CD4-positive, alpha-beta T cell treated with Interleukin-1 beta for 1 hour (primary cell): ENCODE data around the gene PEX11B.
A peak's percentile ranks its signal among the peaks of the same experiment; 100 is the strongest.

Source experiments
- DNase-seq, 2 donors: peaks; one replicate each; pipeline ENCODE4 v3.0.0-alpha.2; 2020 to 2022

PEX11B gene

GRCh38 chr1:145918144-145918991 is at the start of gene PEX11B:
Gene PEX11B (minus strand): TSS chr1:145918717. CDS start chr1:145918688, 29 bp downstream.
- peak; percentile 93 to 94 for DNase-seq

- no peak for DNase-seq
Observed at GRCh38 chr1:145967288-145967687, 48.8 kb upstream of the PEX11B start.

GRCh38 chr1:145965119-145965744 is 46.7 kb upstream of the PEX11B start:
- DNase-seq: no peak

GRCh38 chr1:145964328-145965118 is 46.0 kb upstream of the PEX11B start, which contains the start of the genes ANKRD34A and POLR3GL:
Gene ANKRD34A (minus strand): TSS chr1:145964575. CDS start chr1:145961759, 2,816 bp downstream.
Gene POLR3GL (plus strand): TSS chr1:145964690. CDS start chr1:145974866, 10,176 bp downstream.
- peak; percentile 92 to 94 for DNase-seq

- DNase-seq: no peak
Observed at GRCh38 chr1:145963265-145964019, 44.9 kb upstream of the PEX11B start.

GRCh38 chr1:145962157-145963102 is 43.9 kb upstream of the PEX11B start:
- DNase-seq: peak in 1 of 2 donors; percentile 51

GRCh38 chr1:145961425-145962156 is 43.1 kb upstream of the PEX11B start:
- peak; percentile 31 to 44 for DNase-seq

- DNase-seq: no peak
Observed at GRCh38 chr1:145961109-145961424, 42.5 kb upstream of the PEX11B start.

GRCh38 chr1:145960468-145961108 is 42.1 kb upstream of the PEX11B start:
- peak; percentile 51 to 58 for DNase-seq

GRCh38 chr1:145959957-145960467 is 41.5 kb upstream of the PEX11B start:
- DNase-seq: no peak

GRCh38 chr1:145959333-145959732 is 40.8 kb upstream of the PEX11B start:
- DNase-seq: no peak

- DNase-seq: no peak
Observed at GRCh38 chr1:145958734-145959133, 40.2 kb upstream of the PEX11B start.

GRCh38 chr1:145957443-145958319 is 39.2 kb upstream of the PEX11B start, which contains the start of gene LIX1L:
Gene LIX1L (minus strand): TSS chr1:145958017. CDS start chr1:145957927, 90 bp downstream.
- DNase-seq: peak; percentile 94

GRCh38 chr1:145956781-145957442 is 38.4 kb upstream of the PEX11B start:
- peak in 1 of 2 donors; percentile 33 for DNase-seq

GRCh38 chr1:145956361-145956760 is 37.8 kb upstream of the PEX11B start:
- DNase-seq: no peak

- no peak for DNase-seq
Observed at GRCh38 chr1:145955436-145955835, 36.9 kb upstream of the PEX11B start.

GRCh38 chr1:145953861-145954260 is 35.3 kb upstream of the PEX11B start:
- DNase-seq: no peak

- DNase-seq: no peak
Observed at GRCh38 chr1:145952903-145953302, 34.4 kb upstream of the PEX11B start.
